ENCODE measurements around the gene SERPINB8.

Gene SERPINB8

DNA sequence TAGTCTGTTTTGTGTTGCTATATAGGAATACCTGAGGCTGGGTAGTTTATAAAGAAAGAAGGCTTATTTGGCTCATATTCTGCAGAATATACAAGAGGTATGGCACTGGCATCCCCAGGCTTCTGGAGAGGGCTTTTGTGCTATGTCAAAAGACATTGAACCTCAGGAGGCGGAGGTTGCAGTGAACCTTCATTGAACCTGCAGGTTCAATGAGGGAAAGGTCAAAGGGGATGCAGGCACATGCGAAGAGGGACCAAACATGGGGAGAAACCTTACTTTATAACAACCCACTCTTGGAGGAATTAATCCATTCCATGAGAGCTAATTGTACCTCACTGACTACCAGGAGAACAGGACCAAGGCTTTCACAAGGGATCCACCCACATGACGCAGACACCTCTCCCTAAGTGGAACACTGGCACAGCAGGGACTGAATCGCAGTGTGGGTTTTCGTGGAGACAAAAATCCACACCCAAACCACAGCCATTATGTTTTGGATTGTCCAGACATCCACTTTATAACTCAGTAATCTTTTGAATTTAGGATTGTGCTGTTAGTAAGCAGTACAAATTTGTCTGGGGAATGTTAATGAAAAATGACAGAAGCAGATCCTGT lies 4.1 kb upstream of the SERPINB8 start:
- no peak for DNase-seq

DNA sequence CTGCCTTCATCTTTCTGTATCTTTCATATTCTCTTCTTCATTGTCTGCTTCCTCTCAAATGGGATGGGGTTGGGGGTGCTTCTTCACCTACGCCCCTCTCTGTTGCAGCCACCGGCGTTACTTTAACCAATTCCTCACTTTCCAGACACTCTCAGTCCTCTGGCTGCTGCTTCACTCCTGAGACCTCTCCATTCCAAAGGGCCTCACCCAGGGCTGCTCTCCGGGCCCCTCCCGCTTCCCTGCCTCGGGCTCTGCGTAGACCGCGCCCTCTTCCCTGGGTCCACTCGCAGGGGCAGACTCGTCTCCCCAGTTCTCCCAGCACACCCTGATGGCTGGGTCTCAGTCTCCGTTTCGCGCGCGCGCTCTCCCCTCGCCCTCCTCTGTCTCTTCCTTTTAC lies 926 bp downstream of the SERPINB8 start:
- no peak for DNase-seq

DNA sequence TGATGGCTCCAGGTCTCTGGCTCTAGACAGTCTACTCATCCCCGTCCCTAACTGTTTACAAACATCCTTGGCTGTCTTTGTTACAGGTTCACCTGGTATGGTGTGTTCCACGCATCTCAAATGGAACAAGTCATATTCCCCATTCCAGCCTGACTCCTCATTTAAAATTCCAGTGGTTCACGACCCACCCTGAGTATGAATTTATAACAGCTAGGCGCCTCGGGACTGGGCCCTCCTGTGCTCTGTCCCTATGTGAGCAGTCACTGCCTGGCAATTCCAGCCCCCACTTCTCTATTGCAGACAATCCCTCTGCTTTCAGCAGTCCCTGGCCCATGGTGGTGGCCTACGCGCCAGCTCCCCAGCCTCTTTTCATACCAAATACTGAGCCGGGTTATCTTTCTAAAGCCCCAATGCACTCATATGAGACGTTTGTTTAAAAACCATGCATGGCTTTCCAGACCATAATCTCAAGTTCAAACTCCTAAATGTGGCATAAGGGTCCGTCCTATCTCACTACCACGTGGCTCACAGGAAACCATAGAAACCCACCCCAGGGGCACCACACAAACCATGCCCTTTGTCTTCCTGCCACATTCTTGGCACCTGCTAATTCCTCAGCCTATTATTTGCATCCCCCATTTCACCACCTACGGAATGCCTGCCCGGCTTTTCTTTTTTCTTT lies 1.6 kb downstream of the SERPINB8 start:
- no peak for DNase-seq

DNA sequence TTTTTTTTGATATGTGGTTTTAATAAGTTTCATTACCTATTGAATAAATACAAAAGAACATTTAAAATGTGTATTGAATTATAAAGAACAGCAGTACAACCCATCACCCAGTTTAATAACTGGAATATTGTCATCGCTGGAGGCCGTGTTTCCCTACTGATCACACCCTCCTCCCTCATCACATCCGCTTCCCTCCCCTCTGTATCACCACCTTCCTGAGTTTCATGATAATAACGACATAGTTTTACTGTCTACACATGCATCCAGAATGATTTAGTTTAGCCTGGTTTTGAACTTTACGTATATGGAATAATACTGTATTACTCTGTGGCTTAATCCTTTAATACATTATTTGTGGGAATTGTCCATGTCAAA lies 2.1 kb downstream of the SERPINB8 start:
- DNase-seq: no peak

DNA sequence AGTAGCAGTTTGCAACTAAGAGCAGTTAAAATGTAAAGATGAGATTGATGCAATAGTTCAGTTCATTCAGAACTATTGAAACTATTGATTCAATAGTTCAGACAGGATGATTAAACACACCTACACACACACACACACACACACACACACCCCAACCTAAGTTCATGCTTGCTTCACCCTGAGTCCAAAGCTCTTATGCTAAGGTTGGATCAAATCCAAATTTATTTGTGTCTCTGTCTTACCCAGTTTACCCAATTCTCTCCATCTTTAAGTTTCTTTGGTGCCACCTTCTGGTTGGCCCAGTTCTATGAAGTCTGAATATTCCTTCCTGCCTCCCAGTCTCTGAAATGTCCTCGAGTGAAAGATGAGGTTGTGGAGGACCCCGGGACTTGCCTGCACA lies 5.1 kb downstream of the SERPINB8 start:
- DNase-seq: no peak

GRCh38 chr18:63975628-63976027 lies 5.7 kb downstream of the SERPINB8 start:
- no peak for DNase-seq

DNA sequence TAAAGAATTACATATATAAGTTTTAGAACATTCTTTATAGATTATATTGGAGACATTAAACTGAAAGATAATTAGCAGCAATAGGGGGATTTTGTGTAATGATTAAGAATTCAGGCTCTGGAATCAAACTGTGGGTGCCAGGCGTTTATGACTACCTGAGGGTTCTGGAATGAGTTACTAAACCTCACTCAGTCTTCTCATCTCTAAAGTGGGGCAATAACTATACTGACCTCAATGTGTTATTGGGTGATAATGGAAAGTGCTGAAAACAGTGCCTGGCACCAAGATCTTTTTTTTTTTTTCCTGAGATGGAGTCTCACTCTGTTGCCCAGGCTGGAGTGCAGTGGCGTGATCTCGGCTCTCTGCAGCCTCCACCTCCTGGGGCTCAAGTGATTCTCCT lies 7.2 kb downstream of the SERPINB8 start:
- DNase-seq: no peak

- no peak for DNase-seq
Observed at GRCh38 chr18:63979409-63979920, 9.6 kb downstream of the SERPINB8 start.

GRCh38 chr18:63980027-63980426 lies 10.1 kb downstream of the SERPINB8 start:
- DNase-seq: no peak

DNA sequence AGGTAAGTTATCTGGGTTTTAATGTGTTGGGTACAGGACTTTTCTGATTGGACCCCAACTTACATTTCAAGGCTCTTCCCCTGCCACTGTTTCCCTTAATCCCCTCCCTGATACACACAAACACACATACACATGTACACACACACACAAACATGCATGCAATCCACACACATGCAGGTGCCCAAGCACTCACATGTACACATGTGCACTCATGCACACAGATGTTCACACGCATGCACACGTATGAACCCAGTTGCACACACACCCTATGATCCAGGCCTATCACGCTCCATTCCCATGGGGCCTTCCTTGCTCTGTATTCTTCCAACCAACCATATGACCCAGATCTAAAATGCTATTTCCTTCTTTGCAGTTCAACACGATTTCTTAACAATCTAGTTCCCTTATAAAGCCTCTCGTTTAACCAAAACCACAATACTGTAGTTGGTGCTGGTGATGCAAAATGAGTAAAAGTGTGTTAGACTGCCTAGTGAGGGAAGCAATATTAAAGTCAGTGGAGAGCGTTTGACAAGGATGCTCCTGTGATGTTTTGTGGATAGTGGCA lies 11.1 kb downstream of the SERPINB8 start:
- DNase-seq: no peak

DNA sequence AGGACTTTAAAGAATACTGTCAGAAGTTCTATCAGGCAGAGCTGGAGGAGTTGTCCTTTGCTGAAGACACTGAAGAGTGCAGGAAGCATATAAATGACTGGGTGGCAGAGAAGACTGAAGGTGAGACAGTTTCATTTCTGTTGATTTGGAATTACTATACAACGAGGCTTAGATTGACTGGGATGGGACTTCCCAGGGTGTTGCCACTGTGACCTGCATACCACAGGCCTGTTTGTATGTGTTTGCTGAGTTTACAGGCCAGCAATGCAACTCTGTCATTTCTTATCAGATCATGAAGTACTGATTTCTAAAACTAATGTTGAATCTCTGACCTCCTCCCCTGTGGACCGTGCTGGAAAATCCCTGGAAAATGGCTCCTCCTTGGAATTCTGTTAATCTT lies 11.8 kb downstream of the SERPINB8 start:
- no peak for DNase-seq

DNA sequence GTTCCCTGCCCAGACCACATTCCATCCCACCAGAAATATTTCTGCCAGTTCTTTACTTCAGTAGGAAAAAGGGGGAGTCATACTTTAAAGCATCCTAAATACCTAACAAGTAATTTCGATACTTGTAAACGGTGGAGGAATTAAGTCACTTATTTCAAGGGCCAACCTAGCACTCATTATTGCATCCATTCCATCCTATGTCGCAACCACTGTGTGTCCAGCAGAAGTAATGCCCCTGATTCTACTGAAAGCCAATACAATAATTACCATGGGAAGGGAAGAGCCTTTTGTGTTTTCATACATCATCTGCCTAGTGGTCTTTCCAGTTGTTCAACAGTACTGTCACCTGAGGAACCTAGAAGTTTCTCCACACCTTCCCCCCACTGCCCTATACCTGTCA lies 12.5 kb downstream of the SERPINB8 start:
- DNase-seq: no peak

DNA sequence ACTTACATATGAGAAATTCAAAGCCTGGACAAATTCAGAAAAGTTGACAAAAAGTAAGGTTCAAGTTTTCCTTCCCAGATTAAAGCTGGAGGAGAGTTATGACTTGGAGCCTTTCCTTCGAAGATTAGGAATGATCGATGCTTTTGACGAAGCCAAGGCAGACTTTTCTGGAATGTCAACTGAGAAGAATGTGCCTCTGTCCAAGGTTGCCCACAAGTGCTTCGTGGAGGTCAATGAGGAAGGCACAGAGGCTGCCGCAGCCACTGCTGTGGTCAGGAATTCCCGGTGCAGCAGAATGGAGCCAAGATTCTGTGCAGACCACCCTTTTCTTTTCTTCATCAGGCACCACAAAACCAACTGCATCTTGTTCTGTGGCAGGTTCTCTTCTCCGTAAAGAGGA lies 17.0 kb downstream of the SERPINB8 start:
- no peak for DNase-seq

GRCh38 chr18:63987743-63988142 lies 17.9 kb downstream of the SERPINB8 start:
- DNase-seq: no peak

- no peak for DNase-seq
Observed at GRCh38 chr18:63992751-63993150, 22.9 kb downstream of the SERPINB8 start.

DNA sequence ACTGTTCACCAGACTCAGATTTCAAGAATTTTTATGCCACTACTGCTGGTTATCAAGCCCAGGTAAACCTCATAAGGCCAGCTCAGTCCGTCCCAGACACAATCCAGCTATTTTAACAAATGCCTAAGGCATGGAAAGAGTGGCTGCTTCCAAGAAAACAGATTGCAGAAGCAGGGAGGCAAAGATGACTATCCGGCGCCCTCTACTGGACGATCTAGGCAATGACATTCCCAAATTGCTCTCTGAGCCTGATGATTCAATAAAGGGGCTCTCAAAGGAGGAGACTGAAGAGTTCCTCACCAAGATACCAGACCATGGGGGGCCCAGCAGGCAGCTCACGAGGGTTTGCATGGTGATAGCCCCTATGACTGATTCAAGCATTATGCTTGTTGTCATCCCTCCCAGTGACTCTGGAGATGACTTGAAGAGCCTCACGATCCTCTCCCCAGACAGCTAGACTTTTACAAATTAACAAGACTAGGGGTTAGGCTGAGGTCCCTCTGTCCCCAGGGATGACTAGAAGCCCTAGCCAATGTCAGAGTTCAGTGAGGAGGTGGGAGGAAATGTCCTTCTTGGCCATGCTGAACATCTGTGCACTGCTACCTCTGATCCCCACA lies 25.0 kb downstream of the SERPINB8 start:
- DNase-seq: no peak

- DNase-seq: no peak
Observed at GRCh38 chr18:63997041-63997440, 27.2 kb downstream of the SERPINB8 start.

DNA sequence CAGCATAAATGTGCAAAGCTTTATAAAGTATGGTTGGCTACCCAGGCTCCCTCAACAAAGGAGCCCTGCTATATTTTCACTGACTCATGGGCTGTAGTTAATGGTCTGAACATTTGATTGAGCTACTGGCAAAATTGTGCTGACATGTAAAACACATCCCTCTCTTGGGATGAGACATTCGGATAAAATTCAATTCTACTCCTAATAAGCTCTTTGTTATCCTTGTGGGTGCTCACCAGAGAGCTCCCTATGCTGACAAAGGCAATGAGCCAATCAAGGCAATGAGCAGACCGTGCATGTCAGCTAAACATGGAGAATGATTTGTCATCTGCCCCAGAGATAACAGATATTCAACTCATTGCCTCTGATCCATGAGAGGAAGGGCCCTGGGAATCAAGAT lies 27.7 kb downstream of the SERPINB8 start:
- DNase-seq: no peak

GRCh38 chr18:63999871-64000270 lies 30.0 kb downstream of the SERPINB8 start:
- DNase-seq: no peak

GRCh38 chr18:64002581-64002980 lies 32.7 kb downstream of the SERPINB8 start:
- DNase-seq: no peak

DNA sequence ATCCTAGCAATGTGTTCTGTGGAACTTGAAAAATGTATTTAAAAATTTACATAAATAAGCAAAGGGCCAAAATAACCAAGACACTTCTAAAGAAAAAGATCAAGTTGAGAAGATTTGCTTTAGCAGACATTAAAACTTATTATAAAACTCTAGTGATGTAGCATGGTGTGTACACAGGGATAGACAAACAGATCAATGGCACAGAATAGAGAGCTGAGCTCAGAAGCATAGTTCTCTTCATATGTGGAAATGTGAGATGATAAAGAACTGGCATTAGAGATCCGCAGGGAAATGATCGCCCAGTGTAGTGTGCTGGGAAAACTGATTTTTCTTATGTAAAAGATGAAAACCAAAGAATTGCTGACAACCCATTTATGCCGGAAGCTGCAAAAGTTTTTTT lies 39.4 kb downstream of the SERPINB8 start:
- DNase-seq: no peak

DNA sequence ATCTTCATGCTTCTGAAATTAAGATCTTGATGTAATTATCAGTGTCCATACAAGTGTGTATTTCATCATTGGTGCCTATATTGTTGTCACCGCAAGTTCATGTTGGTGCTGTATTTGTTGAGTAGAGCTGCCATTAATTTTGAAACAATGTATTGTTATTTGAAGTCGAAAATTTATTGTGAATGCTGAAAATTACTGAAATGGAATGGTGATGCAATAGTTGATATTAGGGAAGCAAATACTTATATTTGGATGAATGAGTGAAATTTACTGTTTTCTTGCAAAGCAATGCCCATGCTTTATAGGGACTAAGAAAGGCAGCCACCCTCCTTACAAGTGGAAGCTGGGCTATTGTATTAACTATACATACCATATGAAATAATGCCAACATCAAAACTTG lies 41.6 kb downstream of the SERPINB8 start:
- no peak for DNase-seq

DNA sequence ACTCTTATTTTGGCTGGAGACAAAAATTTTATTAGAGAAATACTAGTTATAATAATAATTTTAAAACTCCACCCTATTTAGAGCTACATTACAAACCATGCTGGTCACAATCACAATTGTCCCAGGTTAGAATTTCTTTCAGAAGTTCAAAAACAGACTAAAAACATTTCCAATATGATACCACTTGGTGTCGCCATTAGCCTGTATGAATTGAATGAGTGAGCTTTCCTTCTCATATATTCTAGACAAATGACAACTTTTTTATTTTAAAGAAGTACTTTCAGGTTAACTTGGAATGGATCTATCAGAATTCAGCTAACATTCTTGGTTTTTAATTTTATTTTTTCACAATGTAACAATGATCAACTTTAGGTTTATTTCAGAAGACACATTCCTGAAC lies 48.0 kb downstream of the SERPINB8 start:
- DNase-seq: no peak
